ENCODE data around the gene NPHP4.

Gene NPHP4

DNA sequence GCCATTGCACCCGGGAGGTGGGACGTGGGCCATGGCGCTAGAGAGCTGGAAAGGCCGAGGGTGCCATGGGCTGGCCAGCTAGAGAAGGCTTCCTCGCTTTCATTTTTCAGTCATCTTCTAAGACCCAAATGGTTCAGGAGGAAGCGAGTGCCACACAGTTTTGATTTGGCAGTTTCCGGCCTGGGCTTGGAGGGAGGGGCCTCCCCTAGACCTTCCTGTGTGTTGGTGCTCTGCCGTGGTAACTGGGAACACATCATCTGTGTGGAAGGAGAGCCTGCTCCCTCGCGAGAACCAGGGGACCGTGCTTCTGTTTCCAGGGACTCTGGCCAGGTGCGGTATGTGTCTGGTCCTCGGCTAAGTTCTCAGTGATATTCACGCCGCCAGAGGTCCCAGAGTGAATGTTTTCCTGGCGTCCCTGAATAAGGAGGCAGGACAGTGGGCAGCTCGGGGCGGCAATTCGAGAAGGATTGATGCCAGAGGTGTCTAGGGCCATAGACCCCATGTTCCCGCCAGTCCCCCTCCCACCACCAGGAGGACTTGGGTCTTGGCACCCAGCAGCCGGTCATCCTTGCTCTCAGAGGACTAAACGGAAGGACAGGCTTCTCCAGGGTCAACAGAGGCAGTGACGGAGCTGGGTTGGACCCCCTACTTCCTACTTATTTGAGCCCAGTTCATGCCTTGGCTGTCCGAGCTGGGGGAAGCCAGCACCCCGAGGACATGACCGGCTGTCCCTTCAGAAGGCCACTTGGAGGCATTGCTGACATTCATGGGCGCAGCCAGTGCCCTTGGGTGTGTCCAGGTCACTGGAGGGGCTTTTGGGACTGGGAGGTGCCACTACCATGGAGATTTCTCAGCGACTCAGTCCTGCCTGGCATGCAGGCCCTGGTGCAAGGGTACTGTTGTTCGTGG lies 2.7 kb upstream of the NPHP4 start:
- TF ChIP-seq TOX (CRISPR knock-in tag; IDR thresholded peaks at IDR 0.05; ENCODE audit: borderline replicate concordance): no peak
- TF ChIP-seq, protein P1, sequence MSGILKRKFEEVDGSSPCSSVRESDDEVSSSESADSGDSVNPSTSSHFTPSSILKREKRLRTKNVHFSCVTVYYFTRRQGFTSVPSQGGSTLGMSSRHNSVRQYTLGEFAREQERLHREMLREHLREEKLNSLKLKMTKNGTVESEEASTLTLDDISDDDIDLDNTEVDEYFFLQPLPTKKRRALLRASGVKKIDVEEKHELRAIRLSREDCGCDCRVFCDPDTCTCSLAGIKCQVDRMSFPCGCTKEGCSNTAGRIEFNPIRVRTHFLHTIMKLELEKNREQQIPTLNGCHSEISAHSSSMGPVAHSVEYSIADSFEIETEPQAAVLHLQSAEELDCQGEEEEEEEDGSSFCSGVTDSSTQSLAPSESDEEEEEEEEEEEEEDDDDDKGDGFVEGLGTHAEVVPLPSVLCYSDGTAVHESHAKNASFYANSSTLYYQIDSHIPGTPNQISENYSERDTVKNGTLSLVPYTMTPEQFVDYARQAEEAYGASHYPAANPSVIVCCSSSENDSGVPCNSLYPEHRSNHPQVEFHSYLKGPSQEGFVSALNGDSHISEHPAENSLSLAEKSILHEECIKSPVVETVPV (CRISPR knock-in tag; IDR thresholded peaks at IDR 0.05): no peak
- TF ChIP-seq ESRRG (CRISPR knock-in tag; IDR thresholded peaks at IDR 0.05): no peak
- no peak for TF ChIP-seq ZNF8 (CRISPR knock-in tag; IDR thresholded peaks at IDR 0.05)
- no peak for TF ChIP-seq ZFP30 (CRISPR knock-in tag; IDR thresholded peaks at IDR 0.05)
- no peak for TF ChIP-seq ZC3H10 (CRISPR knock-in tag; IDR thresholded peaks at IDR 0.05)
- no peak for TF ChIP-seq PPARA (CRISPR knock-in tag; IDR thresholded peaks at IDR 0.05; ENCODE audit: borderline replicate concordance)
- TF ChIP-seq SNAI2 (CRISPR knock-in tag; IDR thresholded peaks at IDR 0.05): no peak
- no peak for TF ChIP-seq RARB (CRISPR knock-in tag; IDR thresholded peaks at IDR 0.05)
- TF ChIP-seq ZNF70 (CRISPR knock-in tag; IDR thresholded peaks at IDR 0.05): no peak
- TF ChIP-seq ZNF565 (CRISPR knock-in tag; conservative IDR thresholded peaks at IDR 0.05; ENCODE audit: low read depth): no peak
- ATAC-seq: no peak

DNA sequence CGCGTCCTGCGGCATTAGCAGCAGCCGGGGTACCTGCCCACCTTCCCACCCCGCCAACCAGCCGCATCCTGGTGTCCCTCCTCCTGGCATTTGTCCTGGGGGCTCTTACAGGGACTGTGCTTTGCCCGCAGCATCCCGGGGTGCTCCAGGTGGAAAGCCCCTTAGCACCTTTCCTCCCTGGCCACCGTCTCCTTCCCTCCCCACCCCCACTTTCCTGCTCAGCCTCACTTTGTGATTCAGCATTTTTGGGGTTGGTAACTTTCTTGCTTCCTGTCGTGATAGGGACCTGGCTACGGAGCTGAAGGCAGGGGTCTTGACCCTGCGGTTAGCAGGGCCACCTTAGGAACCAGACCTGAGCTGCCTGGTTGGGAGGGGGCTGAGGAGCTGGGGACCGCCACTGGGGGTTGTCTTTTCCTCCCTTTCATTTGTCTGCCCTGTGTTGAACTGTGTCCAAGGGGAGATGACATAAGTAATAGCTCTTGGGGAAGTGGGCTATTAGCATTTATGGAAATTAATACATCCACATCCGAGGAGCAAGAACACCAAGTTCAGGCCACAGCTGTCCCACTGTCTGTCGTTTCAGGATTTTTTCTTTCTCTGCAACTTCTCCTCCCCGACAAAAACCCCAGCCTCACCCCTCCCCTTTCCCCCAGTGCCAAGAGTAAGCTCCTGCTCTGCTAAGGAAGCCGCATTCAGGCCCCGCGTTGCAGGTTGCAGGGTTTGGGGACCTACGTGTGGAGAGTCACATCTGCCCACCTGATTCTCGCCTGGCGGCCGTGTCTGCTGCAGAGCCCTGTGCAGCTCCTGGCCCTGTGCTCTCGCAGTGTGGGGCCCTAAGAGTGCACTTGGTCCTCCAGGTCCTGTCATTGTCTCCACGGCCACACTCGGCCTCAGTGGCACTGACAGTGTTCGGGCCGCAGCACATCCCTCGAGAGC lies 1.6 kb upstream of the NPHP4 start:
- ATAC-seq: no peak
- TF ChIP-seq SNAI2 (CRISPR knock-in tag; IDR thresholded peaks at IDR 0.05) (no peak), ARNTL (CRISPR knock-in tag; IDR thresholded peaks at IDR 0.05; ENCODE audit: borderline replicate concordance, low read depth) (no peak), TCF4 (CRISPR knock-in tag; IDR thresholded peaks at IDR 0.05; ENCODE audit: borderline replicate concordance) (no peak), ISL1 (CRISPR knock-in tag; IDR thresholded peaks at IDR 0.05) (no peak), TOX (CRISPR knock-in tag; IDR thresholded peaks at IDR 0.05; ENCODE audit: borderline replicate concordance) (no peak)

DNA sequence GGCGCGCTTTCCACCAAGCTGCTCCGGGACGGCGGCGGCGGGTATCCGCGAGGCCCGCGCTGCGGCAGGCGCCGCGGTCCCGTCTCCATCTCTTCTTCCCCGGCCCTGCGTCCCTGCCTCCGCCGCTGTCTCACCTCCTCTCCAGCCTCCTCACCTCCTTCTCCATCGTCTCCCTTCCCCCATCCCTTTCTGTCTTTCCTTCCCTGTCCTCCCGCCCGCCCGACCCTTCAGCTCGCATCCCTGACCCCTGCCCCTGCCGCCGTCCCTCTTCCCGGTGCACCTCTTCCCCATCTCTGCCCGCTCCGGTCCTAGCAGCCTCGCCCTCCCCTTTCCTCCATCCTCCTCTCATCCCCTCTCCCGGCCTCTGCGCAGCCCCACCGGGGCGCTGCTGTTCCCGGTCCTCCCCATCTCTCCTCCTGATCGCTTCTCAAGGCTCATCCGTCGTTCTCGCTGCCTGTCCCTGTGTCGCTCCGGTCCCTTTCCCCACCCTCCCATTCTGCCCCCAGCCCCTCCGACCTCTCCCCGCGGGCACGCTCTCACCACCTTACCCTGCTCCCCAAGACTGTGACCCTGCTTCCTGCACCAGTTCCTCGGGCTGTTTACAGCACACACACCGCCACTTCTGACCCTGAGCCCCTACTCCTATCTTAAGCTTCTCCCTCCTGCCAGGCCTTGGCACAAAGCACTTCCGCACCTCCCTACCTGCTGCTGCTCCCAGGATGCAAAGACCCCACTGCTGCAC lies 760 bp upstream of the NPHP4 start:
- TF ChIP-seq ZFP3 (CRISPR knock-in tag; IDR thresholded peaks at IDR 0.05): no peak
- peak; percentile 45 for ATAC-seq

DNA sequence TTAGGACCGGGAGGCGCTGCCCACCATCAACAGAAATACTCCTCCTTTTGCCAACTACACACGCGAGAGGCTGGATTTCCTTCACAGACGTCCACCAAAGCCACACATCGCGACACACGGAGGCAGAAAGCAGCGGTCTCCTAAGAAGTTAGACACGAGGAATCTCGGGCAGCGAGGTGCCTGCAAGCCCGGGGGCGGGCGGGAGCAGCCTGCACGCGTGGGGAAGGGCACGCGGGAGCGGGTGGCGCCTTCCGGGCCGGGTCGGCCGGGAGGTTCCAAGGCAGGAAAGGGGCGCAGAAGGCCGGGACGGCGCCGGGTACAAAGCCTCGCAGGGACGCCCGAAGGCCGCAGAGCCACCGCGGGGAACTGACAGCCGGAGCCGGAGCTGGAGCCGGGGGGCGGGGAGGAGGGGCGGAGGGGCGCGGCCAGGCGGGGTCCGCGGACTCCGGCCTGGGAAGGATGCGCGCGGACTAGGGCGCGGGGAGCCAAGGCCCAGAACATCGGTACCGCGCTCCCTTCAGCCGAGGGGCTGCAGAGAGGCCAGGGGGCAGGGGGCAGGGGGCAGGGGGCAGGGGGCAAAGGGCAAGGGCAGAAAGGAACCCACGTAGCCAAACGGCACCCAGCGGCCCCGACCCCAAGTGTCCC lies 722 bp downstream of the NPHP4 start:
- ATAC-seq: peak; percentile 30
- TF ChIP-seq, protein P2, sequence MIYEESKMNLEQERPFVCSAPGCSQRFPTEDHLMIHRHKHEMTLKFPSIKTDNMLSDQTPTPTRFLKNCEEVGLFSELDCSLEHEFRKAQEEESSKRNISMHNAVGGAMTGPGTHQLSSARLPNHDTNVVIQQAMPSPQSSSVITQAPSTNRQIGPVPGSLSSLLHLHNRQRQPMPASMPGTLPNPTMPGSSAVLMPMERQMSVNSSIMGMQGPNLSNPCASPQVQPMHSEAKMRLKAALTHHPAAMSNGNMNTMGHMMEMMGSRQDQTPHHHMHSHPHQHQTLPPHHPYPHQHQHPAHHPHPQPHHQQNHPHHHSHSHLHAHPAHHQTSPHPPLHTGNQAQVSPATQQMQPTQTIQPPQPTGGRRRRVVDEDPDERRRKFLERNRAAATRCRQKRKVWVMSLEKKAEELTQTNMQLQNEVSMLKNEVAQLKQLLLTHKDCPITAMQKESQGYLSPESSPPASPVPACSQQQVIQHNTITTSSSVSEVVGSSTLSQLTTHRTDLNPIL (CRISPR knock-in tag; IDR thresholded peaks at IDR 0.05; ENCODE audit: low read depth): no peak
- TF ChIP-seq OSR1 (CRISPR knock-in tag; IDR thresholded peaks at IDR 0.05) (no peak), ZNF565 (CRISPR knock-in tag; conservative IDR thresholded peaks at IDR 0.05; ENCODE audit: low read depth) (no peak), ZNF70 (CRISPR knock-in tag; IDR thresholded peaks at IDR 0.05) (no peak), ARNTL (CRISPR knock-in tag; IDR thresholded peaks at IDR 0.05; ENCODE audit: borderline replicate concordance, low read depth) (no peak), CSDC2 (CRISPR knock-in tag; IDR thresholded peaks at IDR 0.05) (no peak), TOX (CRISPR knock-in tag; IDR thresholded peaks at IDR 0.05; ENCODE audit: borderline replicate concordance) (no peak)
- TF ChIP-seq, protein P3, sequence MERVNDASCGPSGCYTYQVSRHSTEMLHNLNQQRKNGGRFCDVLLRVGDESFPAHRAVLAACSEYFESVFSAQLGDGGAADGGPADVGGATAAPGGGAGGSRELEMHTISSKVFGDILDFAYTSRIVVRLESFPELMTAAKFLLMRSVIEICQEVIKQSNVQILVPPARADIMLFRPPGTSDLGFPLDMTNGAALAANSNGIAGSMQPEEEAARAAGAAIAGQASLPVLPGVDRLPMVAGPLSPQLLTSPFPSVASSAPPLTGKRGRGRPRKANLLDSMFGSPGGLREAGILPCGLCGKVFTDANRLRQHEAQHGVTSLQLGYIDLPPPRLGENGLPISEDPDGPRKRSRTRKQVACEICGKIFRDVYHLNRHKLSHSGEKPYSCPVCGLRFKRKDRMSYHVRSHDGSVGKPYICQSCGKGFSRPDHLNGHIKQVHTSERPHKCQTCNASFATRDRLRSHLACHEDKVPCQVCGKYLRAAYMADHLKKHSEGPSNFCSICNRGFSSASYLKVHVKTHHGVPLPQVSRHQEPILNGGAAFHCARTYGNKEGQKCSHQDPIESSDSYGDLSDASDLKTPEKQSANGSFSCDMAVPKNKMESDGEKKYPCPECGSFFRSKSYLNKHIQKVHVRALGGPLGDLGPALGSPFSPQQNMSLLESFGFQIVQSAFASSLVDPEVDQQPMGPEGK (CRISPR knock-in tag; IDR thresholded peaks at IDR 0.05; ENCODE audit: borderline replicate concordance): no peak
